GM18867 (cell line): Measurements from ENCODE around the gene C15orf61.

Experiments
- ATAC-seq: cut with Tn5 transposase; IDR thresholded peaks from one replicate; pipeline ENCODE4 v1.9.1; 2021; ENCODE audit warnings: mild to moderate bottlenecking, moderate library complexity; ENCODE audit not compliant: unreplicated experiment

The C15orf61 gene

GRCh38 chr15:67512933-67513714, 7.8 kb upstream of the C15orf61 start:
- ATAC-seq, result no peak

GRCh38 chr15:67515090-67515489, 5.8 kb upstream of the C15orf61 start:
- ATAC-seq, result no peak

GRCh38 chr15:67515557-67515956, 5.4 kb upstream of the C15orf61 start:
- ATAC-seq, result no peak

- ATAC-seq, result peak; percentile 2
Measured at GRCh38 chr15:67520321-67521028, 456 bp upstream of the C15orf61 start.

GRCh38 chr15:67521783-67522568, 1.0 kb downstream of the C15orf61 start:
- ATAC-seq, result no peak

GRCh38 chr15:67523330-67523729, 2.4 kb downstream of the C15orf61 start:
- ATAC-seq, result no peak

GRCh38 chr15:67524235-67524634, 3.3 kb downstream of the C15orf61 start:
- no peak for ATAC-seq

GRCh38 chr15:67528513-67528912, 7.6 kb downstream of the C15orf61 start:
- no peak for ATAC-seq

GRCh38 chr15:67531379-67531914, 10.5 kb downstream of the C15orf61 start:
- no peak for ATAC-seq

- ATAC-seq, result no peak
Measured at GRCh38 chr15:67533873-67534272, 12.9 kb downstream of the C15orf61 start.

GRCh38 chr15:67534360-67534759, 13.4 kb downstream of the C15orf61 start:
- ATAC-seq, result no peak

GRCh38 chr15:67537771-67538170, 16.8 kb downstream of the C15orf61 start:
- no peak for ATAC-seq

GRCh38 chr15:67542420-67543347, 21.8 kb downstream of the C15orf61 start, which contains the start of gene MAP2K5:
MAP2K5 (plus strand) TSS chr15:67542703; CDS start chr15:67543336, 633 bp downstream.
- ATAC-seq, result peak; percentile 51

- ATAC-seq, result no peak
Measured at GRCh38 chr15:67543348-67543718, 22.4 kb downstream of the C15orf61 start.

- ATAC-seq, result no peak
Measured at GRCh38 chr15:67544475-67544874, 23.5 kb downstream of the C15orf61 start.

GRCh38 chr15:67545864-67546263, 24.9 kb downstream of the C15orf61 start:
- no peak for ATAC-seq

GRCh38 chr15:67547064-67547463, 26.1 kb downstream of the C15orf61 start:
- ATAC-seq, result no peak

GRCh38 chr15:67547836-67548235, 26.9 kb downstream of the C15orf61 start:
- no peak for ATAC-seq

- ATAC-seq, result no peak
Measured at GRCh38 chr15:67548236-67548852, 27.4 kb downstream of the C15orf61 start.
